Activated CD4-positive, alpha-beta T cell treated with anti-CD3 and anti-CD28 coated beads for 1 hour (primary cell): ENCODE measurements around the gene TBXAS1.

Experiments used
- DNase-seq: peaks from one replicate; pipeline ENCODE4 v3.0.0-alpha.2; 2020

Gene TBXAS1

DNA sequence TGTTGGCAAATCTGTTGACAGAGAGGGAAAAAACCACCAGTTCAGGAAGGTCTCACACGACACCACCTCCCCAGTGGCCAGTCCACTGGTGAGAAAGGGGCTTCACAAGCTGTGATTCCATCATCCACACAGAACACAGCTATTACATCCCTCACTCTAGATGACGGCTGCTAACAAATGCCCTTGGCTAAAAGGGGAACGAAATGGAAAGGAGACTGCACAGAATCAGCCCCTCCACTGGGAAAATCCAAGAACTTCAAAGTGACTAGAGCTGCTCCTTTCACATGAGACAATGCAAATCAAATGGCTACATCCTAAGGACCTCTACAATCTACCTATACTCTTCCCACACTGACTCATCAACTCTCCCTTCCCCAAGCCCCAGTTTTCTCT lies 228.1 kb downstream of the TBXAS1 start:
- no peak for DNase-seq

DNA sequence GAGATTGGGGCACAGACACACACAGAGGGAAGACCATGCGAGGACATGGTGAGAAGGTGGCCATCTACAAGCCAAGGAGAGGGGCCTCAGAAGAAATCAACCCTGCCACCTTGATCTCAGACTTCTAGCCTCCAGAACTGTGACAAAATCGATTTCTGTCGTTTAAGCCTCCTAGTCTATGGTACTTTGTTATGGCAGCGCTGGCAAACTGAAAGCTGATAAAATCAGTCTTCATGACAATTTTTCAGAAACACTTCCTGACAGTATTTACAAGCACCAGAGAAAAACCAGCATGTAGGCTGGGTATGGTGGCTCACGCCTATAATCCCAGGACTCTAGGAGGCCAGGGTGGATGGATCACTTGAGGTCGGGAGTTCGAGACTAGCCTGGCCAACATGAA lies 229.5 kb downstream of the TBXAS1 start:
- no peak for DNase-seq

DNA sequence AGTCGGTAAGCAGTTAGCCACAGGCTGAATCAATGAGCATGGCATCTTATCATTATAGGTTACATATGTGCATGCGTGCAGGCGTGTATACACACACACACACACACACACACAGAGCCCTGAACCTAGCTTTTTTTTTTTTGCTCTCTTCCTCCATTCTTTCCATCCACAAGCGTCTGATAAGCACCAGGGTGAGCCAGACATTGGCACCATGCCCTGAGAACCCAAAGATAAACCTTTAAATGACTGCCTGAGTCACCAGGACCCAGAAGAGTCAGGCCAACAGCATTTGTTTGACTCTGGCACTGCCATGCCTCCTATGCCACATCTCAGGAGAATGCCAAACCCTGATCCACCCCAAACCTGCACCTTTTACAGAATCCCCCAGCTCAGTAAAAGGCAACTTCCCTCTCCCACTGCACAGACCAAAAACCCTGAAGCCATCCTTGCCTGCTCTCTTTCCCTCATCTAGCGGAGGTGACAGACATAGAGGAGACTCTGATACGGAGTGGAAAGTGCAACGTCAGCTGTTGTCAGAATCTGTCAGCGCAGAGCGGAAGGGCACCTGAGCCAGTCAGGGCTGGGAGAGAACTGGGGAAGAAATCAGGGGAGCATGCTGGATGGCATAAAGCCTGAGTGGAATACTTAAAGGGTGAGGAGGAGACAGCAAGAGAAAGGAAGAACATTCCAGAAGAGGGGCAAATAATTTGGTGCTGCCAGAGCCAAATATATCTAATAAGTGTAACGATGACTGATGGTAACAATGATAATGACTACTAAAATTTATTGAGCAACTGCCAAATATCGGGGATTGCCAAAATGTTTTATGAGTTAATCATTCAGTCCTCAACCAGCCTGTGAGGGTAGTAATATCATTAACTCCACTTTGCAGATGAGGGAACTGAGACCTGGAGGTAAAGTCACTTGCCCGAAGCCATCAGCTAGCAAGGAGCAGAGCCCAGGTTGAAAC lies 230.5 kb downstream of the TBXAS1 start:
- peak; percentile 43 for DNase-seq

DNA sequence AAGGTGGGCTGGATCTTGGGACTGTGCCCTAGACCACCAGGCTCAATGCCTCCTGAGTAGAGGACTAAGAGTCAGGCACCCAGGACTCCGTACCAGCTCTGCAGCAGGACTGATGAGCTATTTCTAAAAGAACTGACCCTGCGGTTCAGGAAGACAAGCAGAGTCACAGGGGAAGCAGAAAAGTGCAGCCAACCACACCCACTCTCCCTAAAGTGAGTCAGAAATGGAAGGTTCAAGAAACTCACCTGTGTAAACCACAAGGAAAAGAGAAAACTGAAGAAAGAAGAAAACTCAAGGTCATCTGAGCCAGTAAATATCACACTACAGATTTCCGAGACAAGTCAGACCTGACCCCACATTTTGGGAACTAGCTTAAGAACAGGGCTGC lies 231.2 kb downstream of the TBXAS1 start:
- DNase-seq = no peak

DNA sequence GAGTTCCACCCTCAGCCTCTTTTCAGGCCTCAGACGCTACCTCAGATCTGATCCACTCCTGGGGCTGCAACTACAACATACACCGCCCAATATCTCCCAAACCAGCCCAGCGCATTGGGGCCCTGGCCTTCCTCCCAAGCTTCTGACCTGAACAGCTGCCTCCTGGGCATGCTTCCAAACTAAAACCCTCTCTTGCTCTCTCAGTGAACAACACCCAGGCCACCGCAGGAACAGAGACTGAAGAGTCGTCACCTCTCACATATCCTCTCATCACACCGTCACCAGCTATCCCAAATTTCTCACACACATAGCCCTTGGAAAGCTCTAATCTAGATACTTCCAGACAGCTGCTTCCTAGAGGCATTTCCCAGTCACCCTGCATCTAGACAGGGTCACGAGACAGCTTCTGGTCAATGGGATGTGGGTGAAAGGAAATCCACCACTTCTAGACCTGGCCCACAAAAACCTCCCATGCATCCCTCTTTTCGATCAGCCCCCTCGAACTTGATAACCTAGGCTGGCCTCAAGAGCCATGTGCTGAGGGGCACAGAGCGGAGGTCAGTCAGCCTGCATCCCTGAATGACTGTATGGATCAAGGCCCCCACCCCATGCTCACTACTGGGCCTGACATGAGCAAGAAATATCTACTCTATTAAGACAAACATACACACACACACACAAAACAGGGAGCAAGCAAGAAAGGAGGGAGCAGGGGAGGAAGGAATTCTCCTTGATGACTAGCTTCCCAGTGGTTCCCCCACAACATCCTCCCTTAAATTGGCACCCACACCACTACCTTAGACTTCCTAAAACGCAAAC lies 231.9 kb downstream of the TBXAS1 start:
- DNase-seq = no peak

DNA sequence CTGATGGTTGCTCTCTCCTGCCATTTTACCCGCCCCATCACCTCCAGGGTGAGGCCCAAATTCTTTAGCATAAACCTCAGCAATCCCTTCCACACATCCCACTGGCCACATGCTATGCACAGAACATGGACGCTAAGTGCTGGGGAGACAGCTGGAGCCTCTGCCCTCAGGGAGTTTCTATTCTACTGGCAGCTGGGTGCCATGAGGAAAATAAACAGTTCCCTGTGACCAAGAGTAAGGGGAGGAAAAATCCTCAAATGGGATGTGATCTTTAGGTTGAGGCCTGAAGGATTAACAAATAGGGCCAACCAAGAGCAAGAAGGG lies 232.5 kb downstream of the TBXAS1 start:
- DNase-seq = no peak

DNA sequence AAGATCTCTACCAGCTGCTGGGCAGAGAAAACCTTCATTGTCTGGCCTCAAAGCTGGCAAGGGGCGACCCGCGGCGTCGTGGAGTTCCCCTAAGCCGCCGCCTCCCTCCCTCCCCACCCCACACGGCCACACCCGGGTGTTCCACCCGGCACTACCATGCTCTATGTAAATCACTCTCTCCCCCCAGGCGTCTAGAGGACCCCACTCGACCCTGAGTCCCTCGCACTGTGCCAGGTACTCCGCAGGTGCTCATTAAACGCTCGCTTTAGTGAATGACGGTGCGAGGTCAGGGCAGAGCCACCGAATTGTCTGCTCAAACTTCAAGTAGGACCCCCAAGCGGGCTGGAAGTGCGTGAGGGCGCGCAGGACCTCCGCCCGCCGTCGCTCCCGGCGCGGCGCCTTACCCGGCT lies 233.1 kb downstream of the TBXAS1 start:
- DNase-seq = peak; percentile 60

DNA sequence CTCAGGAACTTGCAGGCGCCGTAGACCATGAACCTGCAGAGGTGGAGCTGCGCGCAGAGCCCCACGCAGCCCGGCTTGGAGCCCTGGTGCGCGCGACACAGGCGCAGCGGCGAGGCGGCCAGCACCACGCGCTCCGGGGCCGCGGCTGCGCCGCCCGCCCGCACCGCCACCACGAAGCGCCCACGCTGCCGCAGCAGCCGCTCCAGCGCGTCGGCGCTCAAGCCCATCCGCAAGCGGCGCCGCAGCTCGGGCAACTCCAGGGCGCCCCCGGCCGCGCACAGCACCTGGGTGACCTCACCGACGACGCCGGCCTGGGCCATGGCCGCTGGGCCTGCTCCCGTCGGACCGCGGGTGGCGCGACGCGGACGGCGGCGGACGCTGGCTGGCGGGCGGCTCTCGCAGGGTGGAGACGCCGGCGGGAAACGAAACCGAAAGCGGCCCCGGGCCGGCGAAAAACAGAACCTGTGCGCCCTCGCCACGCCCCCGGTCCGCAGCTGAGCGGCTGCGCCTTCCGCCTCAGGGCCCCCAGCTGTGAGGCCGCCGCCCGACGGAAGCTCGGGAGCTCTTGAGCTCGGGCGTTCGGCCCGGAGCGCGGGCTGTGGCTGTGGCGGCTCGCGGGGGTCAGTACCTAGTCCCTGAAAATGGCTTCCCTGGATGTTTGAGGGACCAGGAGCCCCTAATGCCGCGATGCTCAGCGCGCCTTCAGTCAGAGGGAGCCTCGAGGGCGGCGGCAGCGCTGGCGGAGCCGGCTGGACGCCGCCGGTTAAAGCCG lies 233.7 kb downstream of the TBXAS1 start, which contains the start of gene PARP12:
Gene PARP12 (minus strand): TSS at position 424 of the 772 bp plus-strand sequence. CDS start 104 bp downstream, at position 320.
- peak; percentile 85 for DNase-seq

DNA sequence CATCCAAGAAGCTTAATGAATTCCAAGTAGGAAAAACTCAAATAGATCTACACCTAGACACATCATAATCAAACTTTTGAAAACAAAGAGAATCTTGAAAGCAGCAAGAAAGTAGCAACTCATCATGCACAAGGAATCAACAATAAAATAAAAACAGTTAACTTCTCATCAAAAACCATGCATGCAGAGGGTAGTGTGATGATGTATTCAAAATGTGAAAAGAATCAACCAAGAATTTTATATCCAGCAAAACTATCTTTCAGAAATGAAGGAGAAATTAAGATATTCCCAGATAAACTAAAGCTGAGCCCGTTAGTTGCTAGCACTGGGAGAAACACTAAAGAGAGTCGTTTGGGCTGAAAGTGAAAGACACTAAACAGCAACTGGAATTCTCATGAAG lies 238.0 kb downstream of the TBXAS1 start:
- no peak for DNase-seq

DNA sequence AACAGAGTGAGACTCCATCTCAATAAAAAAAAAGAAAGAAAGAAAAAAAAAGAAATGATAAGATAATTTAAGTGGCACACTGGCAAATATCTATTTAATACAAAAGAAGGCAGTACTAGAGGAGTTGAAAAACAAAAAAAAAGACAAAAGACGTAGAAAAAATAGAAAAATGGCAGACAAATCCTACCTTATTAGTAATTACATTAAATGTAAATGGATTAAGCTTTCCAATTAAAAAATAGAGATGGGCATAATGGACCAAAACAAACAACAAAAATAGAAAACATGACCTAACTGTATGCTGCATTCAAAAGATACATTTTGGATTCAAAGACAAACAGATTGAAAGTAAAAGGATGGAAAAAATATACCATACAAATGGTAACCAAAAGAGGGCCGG lies 239.0 kb downstream of the TBXAS1 start:
- DNase-seq = no peak

DNA sequence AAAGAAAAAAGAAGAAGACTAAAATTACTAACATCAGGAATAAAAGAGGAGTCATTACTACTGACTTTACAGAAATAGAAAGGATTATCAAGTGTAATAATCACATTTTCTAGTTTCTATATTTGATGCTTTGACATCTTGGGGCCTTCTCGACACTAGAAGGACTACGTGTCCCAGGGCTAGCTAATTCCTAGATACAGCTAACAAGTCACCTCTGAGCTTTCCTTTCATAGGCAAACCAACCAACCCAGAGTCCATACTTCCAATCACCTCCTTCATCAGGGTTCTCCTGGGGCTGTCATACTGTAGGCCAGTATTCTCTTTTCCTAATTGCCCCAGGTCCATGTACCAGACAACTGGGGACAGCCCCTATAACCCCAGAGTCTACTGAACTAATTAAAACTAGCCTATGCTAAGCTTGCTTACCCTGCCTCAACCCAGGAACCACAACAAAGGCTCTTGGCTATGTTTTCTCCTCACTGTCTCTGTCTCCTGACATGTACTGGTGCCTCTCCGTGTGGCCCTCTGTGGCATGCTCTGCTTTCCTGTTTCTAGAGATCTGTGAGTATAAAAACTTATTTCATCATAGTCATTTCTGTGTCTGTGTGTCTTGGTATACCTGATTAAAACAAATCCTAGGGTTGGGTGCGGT lies 240.4 kb downstream of the TBXAS1 start:
- DNase-seq = no peak
